Measurements from ENCODE around the gene COL8A1. TPM values are rescaled to one million over a fixed set of nuclear protein-coding genes. Genes with fewer than 3 reads are reported as not detected.

COL8A1 gene
- total and polyA plus RNA-seq, 10 of the 15 experiments (the other 5 are each of a cell fraction or from before 2014, with no cell fraction given): 0.04 to 0.73 (median 0.10) TPM; not detected in 5

GRCh38 chr3:99833617-99834205 lies 195.3 kb downstream of the COL8A1 start:
- ChIA-PET RAD21 (ENCODE audit: unreplicated experiment) (interaction anchor here (1.1 to 4.4 kb wide), 6 partner anchors 10 to 629 kb away, joined by 3 to 63 read pairs (median 3); no protein-coding TSS in a partner anchor), POLR2A (interaction anchor here (1.0 kb wide), 1 partner anchor 9 kb away, joined by 3 read pairs; no protein-coding TSS in a partner anchor), CTCF (interaction anchor here (0.7 to 6.3 kb wide), 19 partner anchors 7 to 812 kb away, joined by 3 to 73 read pairs (median 5); partner anchors contain the start of gene CMSS1), SMC1A (ENCODE audit: uncharacterized antibody, unreplicated experiment) (interaction anchor here (0.8 to 6.0 kb wide), 9 partner anchors 10 to 758 kb away, joined by 3 to 41 read pairs (median 3); partner anchors contain the start of genes CMSS1 and TBC1D23)
- FAIRE-seq (no peak), ATAC-seq (no peak), DNase-seq (ENCODE audit: low read depth, low spot score) (no peak)
- Histone ChIP-seq H3K4me1 (ENCODE audit: control insufficient read depth, insufficient read depth, low read length) (peaks cover 4% of the 10 kb centered on the region; the same call in 1 of the 2 replicates), H3K4me3 (no peak overlapping the region), H3K27ac (ENCODE audit: control insufficient read depth, insufficient read depth) (no peak overlapping the region), H3K4me2 (ENCODE audit: control insufficient read depth, insufficient read depth) (no peak overlapping the region), H4K20me1 (ENCODE audit: control insufficient read depth, insufficient read depth) (no peaks in the 10 kb centered on the region), H3K27me3 (replicated peaks in 1 of 2; ENCODE audit: control insufficient read depth in 2 of 2, insufficient read depth in 2 of 2, low read length in 1 of 2) (no peaks in the 10 kb centered on the region), H3K9me3 (replicated peaks; ENCODE audit: control insufficient read depth, insufficient read depth, low read length) (no peaks in the 10 kb centered on the region), H3K9ac (ENCODE audit: control insufficient read depth, insufficient read depth, low read length) (no peak overlapping the region), H2AFZ (ENCODE audit: control insufficient read depth, low read depth, low read length) (no peak overlapping the region), H3K79me2 (ENCODE audit: control insufficient read depth, insufficient read depth, low read length) (no peaks in the 10 kb centered on the region; the same call in 1 of the 2 replicates), H3K36me3 (ENCODE audit: control insufficient read depth in 2 of 2, insufficient read depth in 2 of 2, low read length in 1 of 2) (no peaks in the 10 kb centered on the region)
- in situ Hi-C loops (cut with MboI) (loop anchor here (10.0 kb wide), 1 partner anchor 761 kb away; no protein-coding TSS in a partner anchor), intact Hi-C loops (cut with micrococcal nuclease; ENCODE audit: unreplicated experiment) (loop anchor here (5.0 kb wide), 2 partner anchors 624 to 759 kb away; no protein-coding TSS in a partner anchor)
- no TSS peak for BruUV-seq (replicated peaks)
- TF ChIP-seq ATF2 (IDR thresholded peaks at IDR 0.05; ENCODE audit: low read length): no peak
- no peak for TF ChIP-seq NR2C2 (IDR thresholded peaks at IDR 0.05; ENCODE audit: borderline replicate concordance, control insufficient read depth, insufficient read length, low read depth)
- TF ChIP-seq ZBTB33 (IDR thresholded peaks at IDR 0.05): no peak
- no peak for TF ChIP-seq PAX8 (IDR thresholded peaks at IDR 0.05)
- TF ChIP-seq TBL1XR1 (IDR thresholded peaks at IDR 0.05; ENCODE audit: low read depth, low read length): no peak
- TF ChIP-seq MEF2A (IDR thresholded peaks at IDR 0.05; ENCODE audit: insufficient read depth, low read depth, low read length): no peak
- TF ChIP-seq MLLT1 (IDR thresholded peaks at IDR 0.05): no peak
- no peak for TF ChIP-seq FOXM1 (IDR thresholded peaks at IDR 0.05; ENCODE audit: low read depth, low read length)
- TF ChIP-seq NFIC (IDR thresholded peaks at IDR 0.05; ENCODE audit: low read depth, low read length): no peak
- no peak for TF ChIP-seq CEBPB (IDR thresholded peaks at IDR 0.05; ENCODE audit: borderline replicate concordance in 1 of 2, low read depth in 2 of 2, low read length in 2 of 2)
- TF ChIP-seq NFYA (IDR thresholded peaks at IDR 0.05; ENCODE audit: borderline replicate concordance, low read depth, low read length): no peak
- 71% methylated on average over 4 of the region's 4 CpGs for WGBS (ENCODE audit: insufficient coverage, insufficient replicate concordance, low lambda C conversion rate, missing lambda C conversion rate)

Data from GM12878 (cell line).